ENCODE measurements around the gene GALNT9. TPM values are rescaled to one million over a fixed set of nuclear protein-coding genes. Genes with fewer than 3 reads are reported as not detected.
A peak's percentile ranks its signal among the peaks of the same experiment; 100 is the strongest.

GALNT9 gene
- total and polyA plus RNA-seq, 4 experiments from 2014 or later = 0.61 TPM; not detected in 3

- Histone ChIP-seq H3K27ac (ENCODE audit: low read depth, low read length) (no peak overlapping the region), H3K27me3 (ENCODE audit: insufficient read depth, low read length) (no peaks in the 10 kb centered on the region), H3K4me1 (ENCODE audit: insufficient read depth, low read length) (no peaks in the 10 kb centered on the region), H3K36me3 (ENCODE audit: insufficient read depth, low read length) (no peaks in the 10 kb centered on the region), H3K9me3 (ENCODE audit: control insufficient read depth in 1 of 2, low read length in 2 of 2) (no peaks in the 10 kb centered on the region), H3K4me3 (ENCODE audit: low read length in 2 of 2) (no peak overlapping the region)
- Mint-ChIP-seq H3K4me3 (no peak overlapping the region), H3K27ac (no peak overlapping the region), H3K9me3 (peaks cover 0 to 2% (median 0%) of the 10 kb centered on the region in 8 donors), H3K4me1 (no peaks in the 10 kb centered on the region), H3K27me3 (peaks cover 2 to 9% of the 10 kb centered on the region in 2 donors), H3K36me3 (no peaks in the 10 kb centered on the region)
- no peak for DNase-seq
- ChIA-PET POLR2A (ENCODE audit: partially characterized antibody) (interaction anchor here (0.6 kb wide), 1 partner anchor 342 kb away, joined by 3 read pairs; no protein-coding TSS in a partner anchor), CTCF (ENCODE audit: partially characterized antibody) (no interaction called here)
- intact Hi-C loops (cut with micrococcal nuclease) = no loop called here
Observed at GRCh38 chr12:132294121-132295034, 35.0 kb downstream of the GALNT9 start.

GRCh38 chr12:132292328-132293319 is 36.8 kb downstream of the GALNT9 start:
- ChIA-PET POLR2A (ENCODE audit: partially characterized antibody) (no interaction called here), CTCF (ENCODE audit: partially characterized antibody) (no interaction called here)
- H3K27ac ChIP-seq (ENCODE audit: low read depth, low read length) = no peak overlapping the region
- intact Hi-C loops (cut with micrococcal nuclease) = no loop called here
- H3K9me3 Mint-ChIP-seq = peaks cover 0 to 3% (median 0%) of the 10 kb centered on the region in 8 donors
- no peaks in the 10 kb centered on the region for H3K9me3 ChIP-seq (ENCODE audit: control insufficient read depth in 1 of 2, low read length in 2 of 2)
- no peak overlapping the region for H3K4me3 Mint-ChIP-seq
- no peak overlapping the region for H3K4me3 ChIP-seq (ENCODE audit: low read length in 2 of 2)
- no peaks in the 10 kb centered on the region for H3K4me1 ChIP-seq (ENCODE audit: insufficient read depth, low read length)
- no peaks in the 10 kb centered on the region for H3K27me3 ChIP-seq (ENCODE audit: insufficient read depth, low read length)
- H3K27me3 Mint-ChIP-seq = peaks cover 2 to 12% of the 10 kb centered on the region in 2 donors
- no peaks in the 10 kb centered on the region for H3K36me3 ChIP-seq (ENCODE audit: insufficient read depth, low read length)
- peaks cover 0 to 1% (median 0%) of the 10 kb centered on the region in 4 donors for H3K4me1 Mint-ChIP-seq
- DNase-seq = no peak
- H3K27ac Mint-ChIP-seq = no peak overlapping the region
- no peaks in the 10 kb centered on the region for H3K36me3 Mint-ChIP-seq

GRCh38 chr12:132291402-132292175 is 37.8 kb downstream of the GALNT9 start:
- intact Hi-C loops (cut with micrococcal nuclease) = no loop called here
- Histone ChIP-seq H3K4me3 (ENCODE audit: low read length in 2 of 2) (no peak overlapping the region), H3K4me1 (ENCODE audit: insufficient read depth, low read length) (no peaks in the 10 kb centered on the region), H3K27me3 (ENCODE audit: insufficient read depth, low read length) (no peaks in the 10 kb centered on the region), H3K27ac (ENCODE audit: low read depth, low read length) (no peak overlapping the region), H3K36me3 (ENCODE audit: insufficient read depth, low read length) (no peaks in the 10 kb centered on the region), H3K9me3 (ENCODE audit: control insufficient read depth in 1 of 2, low read length in 2 of 2) (no peaks in the 10 kb centered on the region)
- Mint-ChIP-seq H3K27ac (peak overlapping the region in 1 of 7 donors; percentile 36), H3K36me3 (no peaks in the 10 kb centered on the region), H3K27me3 (peaks cover 5 to 12% of the 10 kb centered on the region in 2 donors), H3K4me3 (no peak overlapping the region), H3K9me3 (peaks cover 0 to 3% (median 0%) of the 10 kb centered on the region in 8 donors), H3K4me1 (peaks cover 0 to 1% (median 0%) of the 10 kb centered on the region in 4 donors)
- ChIA-PET POLR2A (ENCODE audit: partially characterized antibody) (no interaction called here), CTCF (ENCODE audit: partially characterized antibody) (no interaction called here)
- no peak for DNase-seq

GRCh38 chr12:132290203-132290540 is 39.2 kb downstream of the GALNT9 start:
- Mint-ChIP-seq H3K27me3 (peaks cover 6 to 13% of the 10 kb centered on the region in 2 donors), H3K27ac (no peak overlapping the region), H3K9me3 (peaks cover 0 to 3% (median 0%) of the 10 kb centered on the region in 8 donors), H3K4me3 (no peak overlapping the region), H3K36me3 (no peaks in the 10 kb centered on the region), H3K4me1 (peaks cover 0 to 9% (median 2%) of the 10 kb centered on the region in 4 donors)
- ChIA-PET CTCF (ENCODE audit: partially characterized antibody) (no interaction called here), POLR2A (ENCODE audit: partially characterized antibody) (no interaction called here)
- H3K27ac ChIP-seq (ENCODE audit: low read depth, low read length) = no peak overlapping the region
- intact Hi-C loops (cut with micrococcal nuclease) = no loop called here
- H3K4me3 ChIP-seq (ENCODE audit: low read length in 2 of 2) = no peak overlapping the region
- H3K27me3 ChIP-seq (ENCODE audit: insufficient read depth, low read length) = no peaks in the 10 kb centered on the region
- H3K36me3 ChIP-seq (ENCODE audit: insufficient read depth, low read length) = no peaks in the 10 kb centered on the region
- H3K4me1 ChIP-seq (ENCODE audit: insufficient read depth, low read length) = no peaks in the 10 kb centered on the region
- no peaks in the 10 kb centered on the region for H3K9me3 ChIP-seq (ENCODE audit: control insufficient read depth in 1 of 2, low read length in 2 of 2)
- DNase-seq = no peak

GRCh38 chr12:132289356-132290202 is 39.8 kb downstream of the GALNT9 start:
- no peak for DNase-seq

GRCh38 chr12:132288516-132289215 is 40.7 kb downstream of the GALNT9 start:
- CTCF ChIA-PET (ENCODE audit: partially characterized antibody) = no interaction called here
- H3K27ac Mint-ChIP-seq = no peak overlapping the region

More at GRCh38 chr12:132289356-132290202, 39.8 kb downstream of the GALNT9 start:
- intact Hi-C loops (cut with micrococcal nuclease) = no loop called here
- Histone ChIP-seq H3K27me3 (ENCODE audit: insufficient read depth, low read length) (no peaks in the 10 kb centered on the region), H3K4me3 (ENCODE audit: low read length in 2 of 2) (no peak overlapping the region), H3K27ac (ENCODE audit: low read depth, low read length) (no peak overlapping the region), H3K4me1 (ENCODE audit: insufficient read depth, low read length) (no peaks in the 10 kb centered on the region), H3K36me3 (ENCODE audit: insufficient read depth, low read length) (no peaks in the 10 kb centered on the region), H3K9me3 (ENCODE audit: control insufficient read depth in 1 of 2, low read length in 2 of 2) (no peaks in the 10 kb centered on the region)
- ChIA-PET CTCF (ENCODE audit: partially characterized antibody) (no interaction called here), POLR2A (ENCODE audit: partially characterized antibody) (no interaction called here)
- peaks cover 6 to 13% of the 10 kb centered on the region in 2 donors for H3K27me3 Mint-ChIP-seq
- peaks cover 0 to 9% (median 2%) of the 10 kb centered on the region in 4 donors for H3K4me1 Mint-ChIP-seq
- no peak overlapping the region for H3K27ac Mint-ChIP-seq
- H3K4me3 Mint-ChIP-seq = no peak overlapping the region
- no peaks in the 10 kb centered on the region for H3K36me3 Mint-ChIP-seq
- H3K9me3 Mint-ChIP-seq = peaks cover 0 to 3% (median 0%) of the 10 kb centered on the region in 8 donors

More at GRCh38 chr12:132288516-132289215, 40.7 kb downstream of the GALNT9 start:
- Mint-ChIP-seq H3K4me1 (peaks cover 7 to 17% (median 9%) of the 10 kb centered on the region in 4 donors), H3K27me3 (peaks cover 10 to 13% of the 10 kb centered on the region in 2 donors), H3K4me3 (no peak overlapping the region), H3K36me3 (no peaks in the 10 kb centered on the region), H3K9me3 (peaks cover 0 to 3% (median 0%) of the 10 kb centered on the region in 8 donors)
- POLR2A ChIA-PET (ENCODE audit: partially characterized antibody) = no interaction called here
- intact Hi-C loops (cut with micrococcal nuclease) = no loop called here
- DNase-seq = no peak
- no peaks in the 10 kb centered on the region for H3K27me3 ChIP-seq (ENCODE audit: insufficient read depth, low read length)
- H3K4me1 ChIP-seq (ENCODE audit: insufficient read depth, low read length) = peaks cover 3% of the 10 kb centered on the region
- no peak overlapping the region for H3K4me3 ChIP-seq (ENCODE audit: low read length in 2 of 2)
- no peaks in the 10 kb centered on the region for H3K36me3 ChIP-seq (ENCODE audit: insufficient read depth, low read length)
- H3K27ac ChIP-seq (ENCODE audit: low read depth, low read length) = no peak overlapping the region
- no peaks in the 10 kb centered on the region for H3K9me3 ChIP-seq (ENCODE audit: control insufficient read depth in 1 of 2, low read length in 2 of 2)

All from CD4-positive, alpha-beta memory T cell (primary cell).